ENCODE data around the gene ACVR1B.

ACVR1B gene

DNA sequence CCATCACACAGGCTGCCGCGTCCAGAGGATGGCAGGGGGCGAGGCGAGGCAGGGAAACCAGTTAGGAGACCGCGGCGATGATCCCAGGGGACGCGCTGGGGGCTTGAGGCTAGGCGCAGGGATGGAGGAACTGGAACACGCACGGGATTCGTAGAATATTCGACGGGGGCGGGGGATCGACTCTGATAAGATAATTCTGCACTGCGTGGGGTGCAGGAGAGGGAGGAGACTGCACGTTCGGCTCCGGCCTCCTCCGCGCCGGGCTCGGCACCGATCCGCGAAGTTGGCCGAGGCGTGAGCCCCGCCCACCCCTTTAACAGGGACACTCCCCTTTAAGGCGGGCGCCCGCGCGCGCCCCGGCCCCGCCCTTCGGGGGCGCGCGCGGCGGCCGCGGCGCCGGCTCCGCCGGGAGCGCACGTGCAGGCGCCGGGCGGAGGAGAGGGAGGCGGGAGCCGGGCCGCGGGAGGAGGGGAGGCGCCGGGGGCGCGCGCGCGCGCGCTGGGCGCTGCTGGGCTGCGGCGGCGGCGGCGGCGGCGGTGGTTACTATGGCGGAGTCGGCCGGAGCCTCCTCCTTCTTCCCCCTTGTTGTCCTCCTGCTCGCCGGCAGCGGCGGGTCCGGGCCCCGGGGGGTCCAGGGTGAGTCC lies at the start of gene ACVR1B:
TSS of gene ACVR1B (plus strand) at position 501 of the 644 bp plus-strand sequence. CDS start at position 546, 45 bp downstream.
- peak; percentile 92 for DNase-seq

DNA sequence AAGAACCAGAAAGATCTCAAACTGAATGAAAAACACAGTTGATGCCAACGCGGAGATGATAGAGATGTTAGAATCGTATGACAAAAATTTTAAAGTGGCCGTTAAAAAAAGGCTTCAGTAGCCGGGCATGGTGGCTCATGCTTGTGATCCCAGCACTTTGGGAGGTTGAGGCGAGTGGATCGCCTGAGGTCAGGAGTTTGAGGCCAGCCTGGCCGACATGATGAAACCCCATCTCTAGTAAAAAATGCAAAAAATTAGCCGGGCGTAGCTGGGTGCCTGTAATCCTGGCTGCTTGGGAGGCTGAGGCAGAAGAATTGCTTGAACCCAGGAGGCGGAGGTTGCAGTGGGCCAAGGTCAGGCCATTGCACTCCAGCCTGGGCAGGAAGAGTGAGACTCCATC lies 49.6 kb upstream of the ACVR1B start:
- DNase-seq = no peak

DNA sequence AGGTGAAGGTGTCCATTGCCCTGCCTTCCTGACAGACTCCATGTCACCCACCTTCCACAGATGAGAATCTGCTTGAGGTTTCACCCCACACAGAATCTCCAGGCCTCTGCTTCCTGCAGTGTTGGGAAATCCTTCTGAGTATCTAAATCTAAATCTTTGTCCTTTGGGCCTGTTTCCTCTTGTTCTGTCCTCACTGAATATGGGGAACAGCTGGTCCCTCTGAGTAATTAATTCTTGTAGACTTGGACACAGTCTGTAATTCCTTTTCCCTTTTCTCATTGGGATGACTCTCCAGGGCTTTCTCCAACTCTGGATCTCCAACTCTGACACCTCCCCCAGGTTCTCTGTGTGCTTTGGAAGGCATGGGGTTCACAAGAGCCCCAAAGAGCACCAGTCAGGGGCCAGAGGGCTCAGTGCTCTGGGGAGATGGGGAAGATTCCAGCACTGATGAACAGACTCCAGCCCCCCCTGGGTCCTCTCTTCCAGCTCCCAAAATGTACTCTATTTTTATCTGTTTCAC lies 46.5 kb upstream of the ACVR1B start:
- no peak for DNase-seq

DNA sequence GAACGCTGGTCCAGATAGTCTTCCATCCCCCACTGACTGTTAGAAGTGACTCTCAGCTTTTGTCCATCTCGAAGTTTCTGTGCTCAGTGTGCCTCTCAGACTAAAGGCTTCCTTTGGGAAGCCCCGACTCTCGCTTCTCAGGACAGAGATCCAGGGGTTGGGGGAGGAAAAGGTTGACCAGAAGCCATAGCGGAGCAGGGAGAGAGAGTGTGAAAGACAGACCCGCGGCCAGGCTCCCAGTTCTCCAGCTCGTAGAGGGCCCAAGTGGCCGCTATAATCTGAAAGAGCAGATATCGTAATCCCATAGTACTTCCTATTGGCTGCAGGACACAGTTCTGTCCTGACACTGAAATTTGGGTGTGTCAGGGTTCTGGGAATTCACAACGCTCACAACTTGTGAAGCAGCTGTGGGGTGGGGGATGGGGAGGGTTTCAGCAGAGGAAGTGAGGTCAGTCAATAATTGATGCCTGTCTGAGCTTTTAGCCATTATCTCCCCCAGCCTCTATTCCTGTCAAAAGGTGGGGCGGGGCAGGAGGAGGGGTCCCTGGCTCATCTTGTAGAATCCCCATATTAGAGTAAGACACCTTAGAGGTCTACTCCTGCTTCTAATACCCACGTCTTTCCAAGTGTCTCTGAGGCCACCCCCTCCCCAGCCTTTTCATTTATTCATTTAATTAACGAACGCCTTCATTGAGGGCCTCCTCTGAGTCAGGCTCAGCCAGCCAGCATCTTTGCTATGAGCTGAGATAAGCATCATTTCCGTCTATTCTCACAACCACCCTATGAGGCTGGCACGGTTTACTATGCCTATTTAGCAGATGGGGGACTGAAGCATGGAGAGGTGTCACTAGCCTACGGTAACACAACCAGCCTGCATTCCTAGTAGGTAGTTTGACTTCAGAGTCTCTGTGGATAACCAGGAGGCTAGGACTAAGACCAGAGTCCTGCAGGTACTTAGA lies 45.7 kb upstream of the ACVR1B start:
- no peak for DNase-seq

DNA sequence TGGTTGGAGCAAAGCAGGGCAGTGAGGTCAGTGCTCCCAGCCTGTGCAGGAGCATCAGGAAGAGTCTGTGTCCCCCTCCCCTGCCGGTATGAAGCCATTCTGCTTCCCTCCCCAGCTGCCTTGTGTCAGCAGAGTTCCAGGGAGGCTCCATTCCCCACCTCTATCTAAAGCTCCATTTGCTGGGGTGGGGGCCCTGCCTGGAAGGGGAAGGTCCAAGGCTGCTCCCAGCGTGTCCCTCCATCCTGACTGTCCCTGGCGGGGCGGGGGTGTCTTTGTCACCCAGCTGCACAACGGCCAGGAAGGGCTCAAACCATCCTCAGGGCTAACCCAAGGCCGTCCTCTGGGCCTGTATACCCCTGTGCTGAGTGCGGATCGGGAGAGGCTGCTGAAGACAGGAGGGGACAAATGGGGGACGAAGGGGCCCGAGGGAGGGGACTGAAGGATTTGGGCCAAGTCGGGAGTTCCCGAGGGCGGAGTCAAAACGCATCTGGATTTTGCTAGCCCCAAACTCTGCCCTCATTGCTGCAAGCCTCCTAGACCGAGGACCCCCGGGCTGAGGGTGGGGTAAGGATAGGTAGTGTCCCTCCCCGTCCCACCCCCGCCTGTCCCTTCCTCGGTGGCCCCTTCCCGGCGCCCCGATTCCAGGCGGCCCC lies 44.9 kb upstream of the ACVR1B start:
- no peak for DNase-seq

DNA sequence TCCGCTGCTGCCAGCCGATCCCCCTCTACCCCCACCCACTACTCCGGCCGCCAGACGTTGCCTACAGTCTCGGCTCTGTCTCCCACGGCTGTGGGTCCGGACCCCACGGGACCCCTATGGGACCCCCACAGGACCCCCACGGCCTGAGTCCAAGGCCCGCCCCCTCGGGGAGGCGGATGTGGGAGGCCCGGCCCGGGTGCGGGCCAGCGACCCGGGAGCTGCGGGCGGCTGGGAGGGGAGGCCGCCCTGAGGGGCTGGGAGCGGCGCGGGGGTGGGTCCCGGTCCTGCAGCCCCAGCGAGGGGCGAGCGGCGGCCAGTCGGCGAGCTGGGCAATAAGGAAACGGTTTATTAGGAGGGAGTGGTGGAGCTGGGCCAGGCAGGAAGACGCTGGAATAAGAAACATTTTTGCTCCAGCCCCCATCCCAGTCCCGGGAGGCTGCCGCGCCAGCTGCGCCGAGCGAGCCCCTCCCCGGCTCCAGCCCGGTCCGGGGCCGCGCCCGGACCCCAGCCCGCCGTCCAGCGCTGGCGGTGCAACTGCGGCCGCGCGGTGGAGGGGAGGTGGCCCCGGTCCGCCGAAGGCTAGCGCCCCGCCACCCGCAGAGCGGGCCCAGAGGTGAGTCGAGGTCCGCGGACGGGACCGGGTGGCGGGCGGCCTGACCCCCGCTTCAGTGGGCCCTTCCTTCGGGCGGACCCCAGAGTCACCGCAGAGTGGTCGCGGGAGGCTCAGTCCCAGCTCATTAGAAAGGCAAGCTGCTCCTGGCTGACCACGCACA lies 44.2 kb upstream of the ACVR1B start, which contains the start of gene ACVRL1:
TSS of gene ACVRL1 (plus strand) at position 422 of the 773 bp plus-strand sequence. CDS start 4,971 bp downstream, outside the sequence.
- DNase-seq = no peak

DNA sequence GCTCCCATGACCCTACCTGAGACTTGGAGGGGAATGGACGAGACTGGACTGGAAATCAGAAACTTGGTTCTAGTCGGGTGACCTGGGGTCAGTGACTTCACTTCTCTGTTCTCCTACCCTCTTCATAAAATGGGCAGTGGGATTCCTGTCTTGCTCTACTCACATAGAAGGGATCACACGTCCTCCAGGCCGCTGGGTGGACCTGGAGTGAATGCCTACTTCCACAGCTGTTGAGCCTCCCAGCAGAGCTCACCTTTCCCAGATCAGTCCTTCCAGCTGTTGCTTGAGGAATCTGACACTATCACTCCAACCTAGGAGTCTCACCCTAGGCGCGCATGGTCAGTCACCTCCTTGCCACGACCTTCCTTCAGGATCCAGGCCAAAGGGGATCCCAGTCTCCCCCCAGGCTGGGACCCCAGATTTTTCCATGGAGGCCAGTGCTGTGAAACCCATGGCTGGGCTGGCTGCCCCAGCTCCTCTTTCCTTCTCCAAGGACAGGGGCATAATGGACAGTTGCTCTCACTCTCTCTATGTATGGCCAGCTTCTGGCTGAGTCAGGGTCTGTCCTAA lies 43.6 kb upstream of the ACVR1B start:
- DNase-seq = no peak

DNA sequence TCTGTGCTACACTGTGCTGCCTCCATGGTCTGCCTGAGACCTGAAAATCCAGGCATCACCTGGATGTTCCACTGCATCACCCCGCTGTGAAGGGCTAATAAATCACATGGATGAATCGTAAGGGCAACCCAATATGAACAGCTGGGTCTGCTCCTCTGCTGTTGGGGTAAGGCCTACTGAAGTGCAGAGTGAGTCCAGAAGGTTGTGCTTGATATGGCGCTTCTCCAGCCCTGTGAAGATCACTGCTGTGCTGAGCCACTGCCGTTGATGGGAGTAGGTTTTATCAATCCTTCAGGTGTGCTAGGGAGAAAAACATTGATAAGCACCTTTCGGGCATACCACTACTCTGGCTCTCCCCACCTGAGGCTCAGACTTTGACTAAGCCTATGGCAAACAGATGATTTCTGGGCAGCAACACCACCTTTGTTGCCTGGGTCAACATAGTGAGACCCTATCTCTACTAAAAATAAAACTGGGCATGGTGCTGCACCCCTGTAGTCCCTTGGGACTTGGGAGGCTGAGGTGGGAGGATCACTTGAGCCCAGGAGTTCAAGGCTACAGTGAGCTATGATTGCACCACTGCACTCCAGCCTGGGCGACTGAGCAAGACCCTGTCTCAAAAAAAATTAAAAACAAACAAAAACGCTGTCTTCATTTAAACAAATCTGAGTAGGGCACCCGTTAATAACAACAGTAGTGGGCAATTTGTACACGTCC lies 42.5 kb upstream of the ACVR1B start:
- DNase-seq = no peak

DNA sequence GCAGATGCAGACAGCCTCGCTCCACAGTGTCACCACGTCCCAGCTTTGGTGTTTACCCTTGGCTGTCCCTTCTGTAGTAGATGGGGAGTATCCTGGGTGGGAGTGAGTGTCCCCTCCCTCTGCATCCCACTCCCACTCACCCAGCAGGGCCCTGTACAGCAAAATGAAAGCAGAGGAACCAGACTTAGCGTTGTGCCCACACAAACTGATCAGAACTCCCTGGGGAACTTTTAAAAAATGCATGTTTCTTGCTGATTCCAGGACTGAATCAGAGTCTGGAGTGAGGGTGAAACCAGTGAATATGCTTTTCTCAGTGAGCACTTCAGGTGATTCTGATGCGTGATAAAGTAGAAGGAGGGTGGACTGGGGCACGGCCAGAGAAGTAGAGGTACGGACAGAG lies 41.3 kb upstream of the ACVR1B start:
- no peak for DNase-seq

DNA sequence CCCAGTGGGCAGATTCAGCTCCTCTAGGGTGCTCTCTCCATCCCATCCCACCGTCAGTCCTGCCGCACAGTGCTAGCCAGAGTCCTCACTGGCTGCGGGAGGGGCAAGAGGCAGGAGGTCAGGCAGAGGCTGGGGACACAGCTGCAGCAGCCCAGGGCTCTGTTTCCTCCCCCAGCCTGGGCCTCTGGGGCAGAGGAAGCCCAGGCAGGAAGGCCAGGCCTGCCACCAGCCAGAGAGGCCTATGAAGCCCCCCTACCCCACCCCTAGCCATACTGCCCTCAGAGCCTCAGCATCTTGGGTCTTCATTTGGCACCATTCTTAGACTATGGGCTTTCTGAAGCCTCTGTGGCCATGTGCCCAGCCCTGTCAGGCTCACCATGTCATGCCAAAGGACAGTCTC lies 40.8 kb upstream of the ACVR1B start:
- DNase-seq = no peak

DNA sequence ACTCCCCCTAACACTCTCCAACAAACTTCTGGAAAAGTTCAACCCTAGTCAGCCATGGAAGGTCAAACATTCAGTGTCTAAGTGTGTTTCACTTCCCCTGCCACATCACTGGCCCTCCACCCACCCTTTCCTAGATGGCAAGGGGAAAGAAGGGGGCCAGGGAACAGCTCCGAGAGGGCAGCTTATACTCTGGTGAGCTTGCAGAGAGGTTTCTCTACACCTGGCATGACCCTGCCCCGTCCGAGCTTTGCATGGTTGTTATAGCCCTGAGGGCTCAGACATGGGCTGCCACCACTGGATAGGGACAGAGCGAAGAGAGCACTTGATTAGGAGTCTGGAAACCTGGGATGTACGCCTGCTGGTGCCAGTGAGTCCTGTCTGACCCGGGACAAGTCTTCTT lies 40.2 kb upstream of the ACVR1B start:
- no peak for DNase-seq

DNA sequence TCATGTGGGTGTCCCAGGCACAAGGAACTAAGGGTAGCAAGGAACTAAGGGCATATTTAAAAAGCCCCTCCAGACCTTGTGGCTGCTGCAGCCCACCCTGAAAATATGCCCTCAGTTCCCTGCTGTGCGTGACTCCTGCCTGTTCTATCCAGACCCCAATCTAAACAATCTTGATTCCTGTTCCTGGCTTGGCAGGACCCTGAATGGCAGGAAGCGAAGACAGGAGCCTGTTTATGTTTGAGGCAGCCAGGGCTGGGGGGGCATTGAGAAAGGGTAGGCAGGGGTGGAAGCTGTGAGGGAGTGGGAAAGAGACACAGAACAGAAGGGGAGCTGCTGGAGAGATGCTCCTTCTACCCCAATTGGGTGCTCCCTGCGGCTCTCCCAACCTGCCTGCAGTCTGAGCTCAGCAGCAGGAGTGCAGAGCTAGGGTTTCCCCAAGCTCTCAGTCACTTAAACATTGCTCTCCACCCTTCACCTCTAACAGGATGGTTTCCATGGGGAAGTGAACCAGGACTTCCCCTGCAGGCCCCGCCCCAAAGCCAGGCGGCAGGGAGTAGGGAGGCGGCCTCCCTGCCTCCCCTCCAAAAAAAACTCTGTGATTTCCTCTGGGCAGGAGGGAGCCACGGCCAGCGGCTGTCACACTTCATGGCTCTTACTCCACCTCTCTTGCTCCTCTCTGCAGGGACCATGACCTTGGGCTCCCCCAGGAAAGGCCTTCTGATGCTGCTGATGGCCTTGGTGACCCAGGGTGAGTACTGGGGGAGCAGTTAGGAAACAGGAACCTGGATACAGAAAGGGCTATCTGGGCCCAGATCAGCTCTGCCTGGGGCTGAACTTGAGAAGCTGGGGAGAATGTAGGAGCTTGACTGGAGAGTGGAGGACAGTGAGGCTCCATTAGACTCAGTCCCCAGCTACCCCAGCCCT lies 39.4 kb upstream of the ACVR1B start:
- DNase-seq = no peak

DNA sequence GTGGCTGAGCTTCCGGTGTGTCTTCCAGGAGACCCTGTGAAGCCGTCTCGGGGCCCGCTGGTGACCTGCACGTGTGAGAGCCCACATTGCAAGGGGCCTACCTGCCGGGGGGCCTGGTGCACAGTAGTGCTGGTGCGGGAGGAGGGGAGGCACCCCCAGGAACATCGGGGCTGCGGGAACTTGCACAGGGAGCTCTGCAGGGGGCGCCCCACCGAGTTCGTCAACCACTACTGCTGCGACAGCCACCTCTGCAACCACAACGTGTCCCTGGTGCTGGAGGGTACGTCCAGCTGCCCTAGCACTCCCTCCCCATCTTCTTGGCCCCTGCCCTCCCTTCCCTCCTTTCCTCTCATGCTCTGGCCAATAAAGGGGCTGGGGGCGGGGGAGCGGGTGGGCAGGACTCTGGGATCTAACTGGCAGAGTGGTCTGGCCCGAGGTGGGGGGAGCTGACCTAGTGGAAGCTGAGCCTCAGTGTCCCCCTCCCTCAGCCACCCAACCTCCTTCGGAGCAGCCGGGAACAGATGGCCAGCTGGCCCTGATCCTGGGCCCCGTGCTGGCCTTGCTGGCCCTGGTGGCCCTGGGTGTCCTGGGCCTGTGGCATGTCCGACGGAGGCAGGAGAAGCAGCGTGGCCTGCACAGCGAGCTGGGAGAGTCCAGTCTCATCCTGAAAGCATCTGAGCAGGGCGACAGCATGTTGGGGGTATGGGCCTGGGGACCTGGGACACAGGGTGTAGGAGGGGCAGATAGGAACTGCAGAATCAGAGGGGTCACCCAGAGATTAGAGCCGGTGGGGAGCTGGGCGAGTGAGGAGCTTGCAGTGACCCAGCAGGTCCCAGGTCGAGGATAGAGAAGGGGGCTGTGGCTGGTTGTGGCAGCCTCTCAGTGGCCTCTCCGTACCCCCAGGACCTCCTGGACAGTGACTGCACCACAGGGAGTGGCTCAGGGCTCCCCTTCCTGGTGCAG lies 38.1 kb upstream of the ACVR1B start:
- no peak for DNase-seq

DNA sequence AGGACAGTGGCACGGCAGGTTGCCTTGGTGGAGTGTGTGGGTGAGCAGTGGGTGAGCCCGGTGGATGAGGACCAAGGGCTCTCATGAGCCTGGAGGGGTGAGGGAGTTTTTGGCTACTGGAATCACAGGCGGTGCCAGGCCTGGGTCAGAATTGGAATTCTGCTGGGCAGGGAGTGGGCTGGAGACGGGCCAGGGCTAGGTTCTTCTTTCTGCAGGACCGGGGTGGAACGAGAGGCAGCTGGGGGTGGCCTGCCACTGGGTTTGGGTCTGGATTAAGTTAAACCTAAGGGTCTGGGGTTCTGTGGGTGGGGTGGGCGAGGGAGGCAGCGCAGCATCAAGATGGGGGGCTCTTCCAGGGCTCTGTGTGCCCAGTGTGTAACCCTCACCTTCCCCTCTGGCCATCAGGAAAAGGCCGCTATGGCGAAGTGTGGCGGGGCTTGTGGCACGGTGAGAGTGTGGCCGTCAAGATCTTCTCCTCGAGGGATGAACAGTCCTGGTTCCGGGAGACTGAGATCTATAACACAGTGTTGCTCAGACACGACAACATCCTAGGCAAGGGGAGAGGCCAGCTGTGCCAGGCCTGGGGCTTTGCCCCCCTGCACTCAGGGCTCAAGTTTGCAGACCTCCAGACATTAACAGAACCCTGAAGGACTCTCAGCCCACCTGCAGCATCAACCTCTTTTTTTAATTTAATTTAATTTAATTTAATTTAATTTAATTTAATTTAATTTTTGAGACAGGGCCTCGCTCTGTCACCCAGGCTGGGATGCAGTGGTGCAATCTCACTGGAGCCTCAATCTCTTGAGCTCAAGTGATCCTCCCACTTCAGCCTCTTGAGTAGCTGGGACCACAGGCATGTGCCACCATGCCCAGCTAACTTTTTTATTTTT lies 37.2 kb upstream of the ACVR1B start:
- DNase-seq = no peak

DNA sequence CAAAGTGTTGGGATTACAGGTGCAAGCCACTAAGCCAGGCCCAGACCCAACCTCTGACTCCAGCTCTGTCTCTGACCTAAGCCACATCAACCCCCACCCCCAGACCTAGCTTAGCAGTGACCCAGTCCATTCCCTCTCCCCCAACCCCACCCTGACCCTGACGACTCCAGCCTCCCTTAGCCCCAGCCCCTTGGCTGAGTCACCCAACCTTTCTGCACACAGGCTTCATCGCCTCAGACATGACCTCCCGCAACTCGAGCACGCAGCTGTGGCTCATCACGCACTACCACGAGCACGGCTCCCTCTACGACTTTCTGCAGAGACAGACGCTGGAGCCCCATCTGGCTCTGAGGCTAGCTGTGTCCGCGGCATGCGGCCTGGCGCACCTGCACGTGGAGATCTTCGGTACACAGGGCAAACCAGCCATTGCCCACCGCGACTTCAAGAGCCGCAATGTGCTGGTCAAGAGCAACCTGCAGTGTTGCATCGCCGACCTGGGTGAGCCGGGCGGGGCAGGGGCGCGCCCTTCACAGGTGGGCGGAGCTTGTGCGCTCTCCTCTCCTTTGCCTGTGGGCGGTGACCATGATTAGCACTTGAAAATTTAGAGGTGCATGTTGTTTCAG lies 36.4 kb upstream of the ACVR1B start:
- no peak for DNase-seq

DNA sequence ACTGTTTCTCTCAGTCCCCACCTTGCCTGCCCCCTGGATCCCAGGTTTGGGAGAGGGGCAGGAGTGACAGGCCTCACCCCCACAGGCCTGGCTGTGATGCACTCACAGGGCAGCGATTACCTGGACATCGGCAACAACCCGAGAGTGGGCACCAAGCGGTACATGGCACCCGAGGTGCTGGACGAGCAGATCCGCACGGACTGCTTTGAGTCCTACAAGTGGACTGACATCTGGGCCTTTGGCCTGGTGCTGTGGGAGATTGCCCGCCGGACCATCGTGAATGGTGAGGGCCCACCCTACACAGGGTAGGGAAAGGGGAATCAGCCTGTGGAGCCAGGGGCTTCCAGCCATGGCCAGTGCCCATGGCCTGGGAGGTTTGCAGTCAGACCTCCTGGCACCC lies 35.5 kb upstream of the ACVR1B start:
- DNase-seq = no peak

DNA sequence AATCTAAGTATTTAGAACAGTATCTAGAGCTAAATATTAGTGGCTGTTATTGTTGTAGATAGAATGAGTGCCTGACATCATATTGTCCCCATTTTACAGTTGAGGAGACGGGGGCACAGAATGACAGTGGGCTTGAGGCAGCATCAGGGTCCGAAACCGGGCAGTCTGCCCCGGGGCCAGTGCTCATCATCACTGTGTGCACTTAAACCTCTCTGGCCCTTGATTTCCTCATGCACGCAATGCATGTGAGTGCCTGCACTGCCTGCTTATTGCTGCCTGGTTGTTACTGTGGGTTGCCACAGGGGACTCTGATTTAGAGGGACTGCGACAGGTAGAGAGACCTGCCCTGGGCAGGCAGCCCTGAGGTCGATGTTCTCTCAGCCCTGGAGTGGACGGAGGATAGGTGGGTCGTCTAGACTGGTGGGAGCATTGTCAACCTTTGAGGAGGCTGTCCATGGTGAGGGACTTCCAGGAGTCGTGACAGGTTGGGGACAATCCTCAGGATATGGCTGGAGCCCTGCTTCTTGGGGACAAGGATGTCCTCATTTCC lies 34.4 kb upstream of the ACVR1B start:
- DNase-seq = no peak

Data from activated T-cell treated with anti-CD3 and anti-CD28 coated beads, Interleukin-2, amount 50 U/mL, for 1 hour (primary cell).